A673 (cell line): ENCODE data around the gene ACIN1. TPM values are rescaled to one million over a fixed set of nuclear protein-coding genes. Genes with fewer than 3 reads are reported as not detected.

Source experiments
- BruUV-seq: library from RNA; stranded (reverse); fragments of 400-500 nt; replicated peaks from 2 replicates; lab custom pipeline; 2021; lab: Mats Ljungman, UMichigan
- CTCF ChIA-PET: fragments of 300-600 bp; sonication (Branson Sonifier 250); formaldehyde crosslinking; loops from one replicate; lab custom pipeline; 2022; ENCODE audit warnings: antibody characterized with exemption; lab: Charles Lee
- POLR2A ChIA-PET: fragments of 300-600 bp; sonication (Branson Sonifier 250); formaldehyde crosslinking; loops from one replicate; lab custom pipeline; 2022; ENCODE audit warnings: antibody characterized with exemption; ENCODE audit not compliant: low non-redundant PET; lab: Charles Lee
- DNase-seq: peaks from one replicate; pipeline ENCODE4 v3.0.0-alpha.2; 2015; ENCODE audit warnings: low spot score
- H3K27ac ChIP-seq: fragments of 200-600 bp; sonication (generic); 2 replicates; pipeline ENCODE4 v1.5.1; 2016; ENCODE audit warnings: mixed run types, low read depth, mild to moderate bottlenecking, mixed read lengths, antibody characterized with exemption, low read length; ENCODE audit not compliant: poor library complexity, severe bottlenecking
- H3K27me3 ChIP-seq: fragments of 200-600 bp; sonication (generic); replicated peaks from 2 replicates; pipeline ENCODE4 v1.6.1; 2017; ENCODE audit warnings: mixed run types, low read depth, mild to moderate bottlenecking, mixed read lengths, antibody characterized with exemption, low read length; ENCODE audit not compliant: insufficient read depth, poor library complexity
- H3K36me3 ChIP-seq: fragments of 200-600 bp; sonication (generic); 2 replicates; pipeline ENCODE4 v1.6.1; 2016; ENCODE audit warnings: mixed run types, mild to moderate bottlenecking, mixed read lengths, antibody characterized with exemption, low read length; ENCODE audit not compliant: insufficient read depth, poor library complexity, severe bottlenecking
- H3K4me1 ChIP-seq: fragments of 200-600 bp; sonication (generic); 2 replicates; pipeline ENCODE4 v1.6.1; 2017; ENCODE audit warnings: mixed run types, mild to moderate bottlenecking, mixed read lengths, antibody characterized with exemption, low read length; ENCODE audit not compliant: insufficient read depth, poor library complexity, severe bottlenecking
- H3K4me3 ChIP-seq: fragments of 200-600 bp; sonication (generic); 2 replicates; pipeline ENCODE4 v1.5.1; 2016; ENCODE audit warnings: low read depth, mixed run types, mild to moderate bottlenecking, mixed read lengths, low read length; ENCODE audit not compliant: poor library complexity, severe bottlenecking
- H3K9me3 ChIP-seq: fragments of 200-600 bp; sonication (generic); 2 replicates; pipeline ENCODE4 v1.6.1; 2016; ENCODE audit warnings: mixed run types, low read depth, mild to moderate bottlenecking, mixed read lengths, antibody characterized with exemption, low read length; ENCODE audit not compliant: poor library complexity, severe bottlenecking
- EZH2 ChIP-seq: fragments of 200-600 bp; sonication (generic); IDR thresholded peaks from 2 replicates; pipeline ENCODE4 v1.6.1; 2017; ENCODE audit warnings: borderline replicate concordance, low read depth, mild to moderate bottlenecking, mixed read lengths, antibody characterized with exemption, low read length; ENCODE audit not compliant: poor library complexity, severe bottlenecking
- intact Hi-C: fragments of 100-400 bp; cut with micrococcal nuclease; formaldehyde crosslinking; loops from one replicate; pipeline ENCODE4 v1.10.0; 2022; ENCODE audit not compliant: unreplicated experiment
- total RNA-seq: library from RNA; stranded (reverse); gene quantifications from 2 replicates; pipeline ENCODE4 v1.2.3, GENCODE V29; 2021
- TF ChIP-seq, protein P1 (sequence below): fragments of 300-800, 200-600 bp; sonication (generic); conservative IDR thresholded peaks from 2 replicates; pipeline ENCODE4 v1.5.1; 2017; ENCODE audit warnings: low read depth, mild to moderate bottlenecking, antibody characterized with exemption, low read length, moderate library complexity, mixed read lengths

The ACIN1 gene
- total RNA-seq, 1 experiment from 2014 or later = 339 TPM

DNA sequence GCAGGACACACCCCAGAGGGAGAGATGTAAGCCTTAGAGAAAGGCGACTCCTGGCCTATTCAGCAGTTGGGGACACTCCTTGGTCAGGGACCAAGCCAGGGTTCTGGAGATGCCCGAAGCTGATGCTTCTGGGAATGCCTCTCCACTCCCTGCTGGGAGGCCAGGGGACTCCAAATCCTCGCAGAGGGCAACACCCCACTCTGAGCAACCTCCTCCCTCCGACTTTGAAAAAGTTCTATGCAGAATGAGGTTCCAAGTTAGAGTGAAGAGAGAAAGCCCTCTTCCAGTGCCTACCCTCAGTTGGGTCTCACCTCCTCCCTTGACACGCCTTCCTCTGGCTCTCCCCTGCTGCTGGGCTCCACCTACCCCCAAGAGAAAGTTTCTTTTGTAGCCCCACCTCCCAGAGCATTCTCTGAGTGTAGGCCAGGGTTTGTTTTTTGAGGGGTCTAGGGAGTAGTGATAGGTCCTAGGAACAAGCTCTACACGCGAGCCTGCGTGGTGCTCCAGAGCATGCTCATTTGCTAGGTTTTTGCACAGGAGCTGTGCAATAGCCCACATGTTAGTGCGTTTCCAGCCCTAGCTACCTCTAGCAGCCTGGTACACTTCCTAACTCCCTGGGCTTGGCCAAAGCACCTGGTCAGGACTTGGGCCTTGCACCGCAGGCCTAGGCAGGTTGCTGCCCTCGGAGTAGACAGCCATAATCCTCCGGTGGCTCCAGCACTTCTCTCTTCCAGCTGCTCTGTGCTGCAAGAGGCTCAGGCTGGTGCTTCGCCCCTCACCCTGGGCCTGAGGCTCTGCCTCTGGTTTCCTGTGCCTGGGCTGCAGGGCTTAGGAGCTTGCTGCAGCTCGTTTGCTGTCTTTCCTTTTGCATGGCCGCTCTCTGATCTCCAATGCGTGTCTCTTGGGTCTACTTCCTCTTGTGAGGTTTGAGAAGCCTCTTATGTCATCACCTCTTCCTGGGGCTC lies 24.7 kb upstream of the ACIN1 start:
- intact Hi-C loops = loop anchor here (1.0 to 10.0 kb wide), 2 partner anchors 68 to 175 kb away; no protein-coding TSS in a partner anchor

DNA sequence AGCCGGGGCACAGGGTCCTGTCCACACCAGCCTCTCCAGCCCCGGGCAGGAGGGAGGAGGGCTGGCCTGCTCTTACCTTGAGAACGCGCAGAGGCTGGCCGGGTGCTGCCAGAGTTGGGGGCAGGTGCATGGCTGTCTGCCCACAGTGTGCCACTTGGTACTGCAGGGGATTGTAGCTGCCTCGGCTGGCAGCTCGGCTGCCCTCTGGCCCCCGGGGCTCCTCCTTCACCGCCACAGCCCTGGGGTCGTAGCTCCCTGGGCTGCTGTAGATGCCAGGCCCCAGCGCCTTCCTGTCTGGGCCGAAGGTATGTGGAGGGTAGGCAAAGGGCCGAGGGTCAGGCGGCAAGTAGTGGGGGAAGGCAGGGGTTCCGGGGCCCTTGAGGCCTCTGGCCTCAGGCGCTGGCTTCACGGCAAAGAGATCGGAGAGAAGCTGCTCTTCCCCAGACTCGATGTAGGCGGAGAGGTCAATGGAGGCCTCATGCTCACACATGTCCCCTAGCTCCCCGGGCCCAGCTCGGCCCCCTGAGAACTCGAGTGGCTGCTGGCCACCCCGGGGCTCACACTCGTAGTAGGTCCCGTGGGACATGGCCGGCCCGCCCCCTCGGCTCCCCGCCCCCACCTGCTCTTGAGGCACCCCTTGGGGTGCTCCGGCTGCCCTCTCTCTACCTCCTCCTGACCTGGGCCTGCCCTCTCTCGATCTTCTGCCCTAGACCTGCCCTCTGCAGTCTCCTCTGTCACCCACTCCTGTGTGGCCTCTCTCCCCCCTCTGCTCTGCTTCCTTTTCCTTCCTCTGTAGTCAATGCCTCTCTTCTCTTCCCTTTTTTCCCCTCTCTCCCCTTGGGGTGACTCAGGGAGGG lies 23.8 kb upstream of the ACIN1 start, which contains the start of gene CEBPE:
Gene CEBPE, minus strand, starts transcription at position 750 of the 857 bp plus-strand sequence. Its CDS starts 164 bp downstream, at position 586.
- H3K27me3 ChIP-seq = no peaks in the 10 kb centered on the region
- H3K36me3 ChIP-seq = no peaks in the 10 kb centered on the region
- ChIA-PET POLR2A (no interaction called here), CTCF (no interaction called here)
- peaks cover 15% of the 10 kb centered on the region for H3K4me1 ChIP-seq
- H3K9me3 ChIP-seq = no peaks in the 10 kb centered on the region
- H3K4me3 ChIP-seq = no peak within 1 kb of the TSS
- H3K27ac ChIP-seq = no peak within 1 kb of the TSS
- no TSS peak for BruUV-seq
- intact Hi-C loops = no loop called here
- TF ChIP-seq EZH2 = no peak
- TF ChIP-seq, protein P1, sequence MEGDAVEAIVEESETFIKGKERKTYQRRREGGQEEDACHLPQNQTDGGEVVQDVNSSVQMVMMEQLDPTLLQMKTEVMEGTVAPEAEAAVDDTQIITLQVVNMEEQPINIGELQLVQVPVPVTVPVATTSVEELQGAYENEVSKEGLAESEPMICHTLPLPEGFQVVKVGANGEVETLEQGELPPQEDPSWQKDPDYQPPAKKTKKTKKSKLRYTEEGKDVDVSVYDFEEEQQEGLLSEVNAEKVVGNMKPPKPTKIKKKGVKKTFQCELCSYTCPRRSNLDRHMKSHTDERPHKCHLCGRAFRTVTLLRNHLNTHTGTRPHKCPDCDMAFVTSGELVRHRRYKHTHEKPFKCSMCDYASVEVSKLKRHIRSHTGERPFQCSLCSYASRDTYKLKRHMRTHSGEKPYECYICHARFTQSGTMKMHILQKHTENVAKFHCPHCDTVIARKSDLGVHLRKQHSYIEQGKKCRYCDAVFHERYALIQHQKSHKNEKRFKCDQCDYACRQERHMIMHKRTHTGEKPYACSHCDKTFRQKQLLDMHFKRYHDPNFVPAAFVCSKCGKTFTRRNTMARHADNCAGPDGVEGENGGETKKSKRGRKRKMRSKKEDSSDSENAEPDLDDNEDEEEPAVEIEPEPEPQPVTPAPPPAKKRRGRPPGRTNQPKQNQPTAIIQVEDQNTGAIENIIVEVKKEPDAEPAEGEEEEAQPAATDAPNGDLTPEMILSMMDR = no peak
- no peak for DNase-seq

More for the DNA sequence above, 24.7 kb upstream of the ACIN1 start:
- no peak for TF ChIP-seq EZH2
- TF ChIP-seq, protein P1 = no peak
- DNase-seq = no peak
- POLR2A ChIA-PET = no interaction called here
- Histone ChIP-seq H3K4me1 (peaks cover 23% of the 10 kb centered on the region), H3K36me3 (no peaks in the 10 kb centered on the region), H3K27me3 (no peaks in the 10 kb centered on the region), H3K4me3 (no peak overlapping the region), H3K9me3 (no peaks in the 10 kb centered on the region), H3K27ac (no peak overlapping the region)
- BruUV-seq = no TSS peak
- CTCF ChIA-PET = interaction anchor here (0.7 to 1.8 kb wide), 5 partner anchors 51 to 167 kb away, joined by 3 to 20 read pairs (median 8); partner anchors contain the start of gene HOMEZ

DNA sequence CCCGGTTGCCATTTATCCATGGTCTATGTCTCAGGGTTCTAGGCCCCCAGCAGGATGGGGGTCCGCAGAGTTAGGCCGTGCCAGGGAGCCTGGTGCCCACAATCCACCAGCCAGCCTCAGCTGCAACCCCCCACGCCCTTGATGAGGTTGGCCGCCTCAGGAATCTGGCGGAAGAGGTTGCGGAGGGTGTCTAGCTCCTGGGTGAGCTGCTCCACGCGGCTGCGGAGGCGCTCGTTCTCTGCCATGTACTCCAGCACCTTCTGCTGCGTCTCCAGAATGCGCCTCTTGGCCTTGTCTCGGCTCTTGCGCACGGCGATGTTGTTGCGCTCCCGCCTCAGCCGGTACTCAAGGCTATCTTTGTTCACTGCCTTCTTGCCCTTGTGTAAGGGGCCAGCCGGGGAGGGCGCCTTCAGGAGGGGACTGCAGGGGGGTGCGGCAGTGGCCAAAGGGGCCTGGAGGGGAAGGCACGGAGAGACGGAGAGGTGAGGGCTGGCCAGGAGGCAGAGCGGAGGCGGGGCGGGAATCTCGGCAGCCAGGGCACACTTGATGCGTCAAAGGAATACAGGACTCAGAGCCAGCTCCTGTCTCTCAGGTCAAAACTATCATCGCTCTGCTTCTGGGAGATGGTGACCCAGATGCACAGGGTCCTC lies 22.6 kb upstream of the ACIN1 start:
- Histone ChIP-seq H3K4me1 (peaks cover 4% of the 10 kb centered on the region), H3K36me3 (no peaks in the 10 kb centered on the region), H3K4me3 (no peak overlapping the region), H3K27me3 (no peaks in the 10 kb centered on the region), H3K27ac (no peak overlapping the region), H3K9me3 (no peaks in the 10 kb centered on the region)
- POLR2A ChIA-PET = no interaction called here
- no peak for DNase-seq
- CTCF ChIA-PET = interaction anchor here (0.6 kb wide), 1 partner anchor 59 kb away, joined by 3 read pairs; no protein-coding TSS in a partner anchor
- no TSS peak for BruUV-seq
- intact Hi-C loops = no loop called here
- TF ChIP-seq, protein P1 = no peak
